MM.1S (cell line): Measurements from ENCODE around the gene ST7.

ENCODE experiments used
- CTCF ChIP-seq: fragments of 300-600 bp; sonication (generic); IDR thresholded peaks from 2 replicates; pipeline ENCODE4 v1.5.1; 2016; ENCODE audit warnings: antibody characterized with exemption, low read length, mixed read lengths
- EZH2 ChIP-seq: fragments of 300-600 bp; sonication (generic); optimal IDR thresholded peaks from 2 replicates; pipeline ENCODE3; 2017; ENCODE audit warnings: low read depth, mild to moderate bottlenecking, antibody characterized with exemption, low read length, mixed read lengths

DNA sequence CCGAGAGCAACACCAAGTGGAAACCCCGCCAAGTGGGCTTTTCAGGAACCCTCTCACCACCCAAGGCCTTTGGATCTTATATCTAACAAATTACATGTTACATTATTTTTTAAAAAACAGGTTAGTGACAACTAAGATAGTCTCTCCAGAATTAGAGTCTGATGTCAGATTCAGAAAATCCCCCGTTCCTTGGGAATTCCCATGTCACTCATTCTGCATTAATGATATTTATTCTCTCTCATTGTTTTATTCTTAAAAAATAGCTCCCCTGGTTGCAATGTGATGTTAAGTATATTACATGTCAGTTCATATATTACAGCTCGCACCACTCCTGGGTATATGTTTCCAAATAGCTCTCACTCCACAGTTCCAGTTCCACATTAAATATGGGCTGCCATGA, 287.8 kb downstream of the ST7 start:
- TF ChIP-seq CTCF = no peak
- TF ChIP-seq EZH2 = no peak
